HPDE6-E6E7 (cell line): ENCODE measurements around the gene ZBTB20.

Experiments
- DNase-seq: peaks from one replicate; pipeline ENCODE4 v3.0.0; 2011; ENCODE audit warnings: missing footprints; ENCODE audit errors: extremely low spot score

The ZBTB20 gene

DNA sequence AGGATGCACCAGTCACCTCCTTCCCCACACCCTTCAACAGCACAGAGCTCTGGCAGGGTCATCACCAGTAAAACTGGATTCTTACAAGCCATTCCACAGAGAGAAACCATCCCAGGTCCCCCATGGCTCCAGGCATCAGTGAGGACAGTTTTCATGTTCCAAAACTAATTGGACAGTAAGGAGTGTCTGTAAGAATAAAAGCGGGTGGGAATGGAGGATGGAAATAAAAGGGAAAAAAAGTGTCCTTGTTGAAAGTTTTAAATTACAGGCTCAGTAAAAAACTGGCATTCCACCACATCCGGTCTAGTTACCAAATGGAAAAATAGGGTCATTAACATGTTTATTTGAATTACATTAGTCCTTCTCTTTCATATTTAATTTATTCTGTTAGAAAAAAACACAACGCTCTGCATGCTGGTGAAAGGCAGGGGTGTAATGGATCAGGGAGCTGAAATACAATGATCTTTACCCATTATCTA is 735.9 kb downstream of the ZBTB20 start:
- no peak for DNase-seq

DNA sequence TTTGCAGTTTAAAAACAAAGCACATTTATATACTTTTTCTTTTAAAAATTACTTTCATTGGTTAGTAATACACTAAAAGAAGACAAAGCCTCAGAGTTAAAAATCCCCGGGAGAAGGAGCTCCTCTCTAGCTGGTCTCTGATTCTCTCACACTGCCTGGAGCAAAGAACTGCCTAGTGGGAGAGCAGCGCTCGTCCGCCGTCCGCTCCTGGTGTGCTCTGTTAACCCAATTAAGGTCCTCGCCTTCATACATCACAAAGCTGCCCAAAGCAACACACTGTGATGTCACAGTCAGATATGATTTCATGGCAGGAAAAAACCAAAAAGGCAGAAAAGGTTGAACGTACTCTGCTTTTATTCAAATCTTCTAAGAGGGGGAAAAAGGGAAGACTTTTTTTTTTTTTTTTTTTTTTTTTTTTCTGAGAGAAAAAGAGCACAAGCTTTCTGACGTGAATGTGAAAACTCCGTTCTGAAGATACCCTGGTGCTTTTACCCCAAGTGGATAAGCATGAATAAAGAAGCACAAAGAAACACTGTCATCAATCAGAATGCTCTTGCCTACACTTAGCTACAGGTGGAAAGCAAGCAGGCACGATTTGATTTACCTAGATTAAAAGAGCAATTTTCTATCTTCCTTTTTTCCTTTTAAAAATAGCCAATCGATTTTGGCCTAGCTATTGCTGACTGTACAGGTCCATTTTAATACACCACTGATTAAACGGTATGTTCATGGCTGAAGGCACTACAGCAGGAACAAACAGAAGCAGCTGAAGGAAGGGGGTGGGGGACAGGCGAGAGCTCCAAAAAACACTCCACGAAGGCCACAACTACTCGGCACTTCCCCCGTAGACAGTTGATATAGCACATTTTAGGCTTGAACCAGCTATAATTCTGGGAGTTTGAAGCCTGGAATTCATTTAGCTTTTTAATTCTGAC is 738.1 kb downstream of the ZBTB20 start:
- no peak for DNase-seq

DNA sequence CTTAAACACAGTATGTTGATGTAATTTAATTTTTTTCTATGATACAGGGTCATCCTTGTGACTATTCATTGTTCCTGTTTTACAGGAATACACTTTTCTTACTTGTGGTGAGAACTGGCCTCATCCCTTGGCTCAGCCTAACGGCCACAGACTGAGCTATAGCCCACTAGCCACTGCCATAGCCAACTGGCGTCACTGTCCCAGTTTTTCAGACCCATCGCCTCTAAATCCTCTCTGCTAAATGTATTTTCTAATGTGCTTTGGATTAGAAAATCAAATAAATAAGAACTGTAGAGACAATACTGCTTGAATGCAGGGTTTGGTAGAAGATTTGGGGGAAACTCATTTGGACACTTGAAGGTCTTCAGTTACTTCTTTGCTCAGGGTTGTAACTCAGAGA is 740.2 kb downstream of the ZBTB20 start:
- DNase-seq, result no peak

DNA sequence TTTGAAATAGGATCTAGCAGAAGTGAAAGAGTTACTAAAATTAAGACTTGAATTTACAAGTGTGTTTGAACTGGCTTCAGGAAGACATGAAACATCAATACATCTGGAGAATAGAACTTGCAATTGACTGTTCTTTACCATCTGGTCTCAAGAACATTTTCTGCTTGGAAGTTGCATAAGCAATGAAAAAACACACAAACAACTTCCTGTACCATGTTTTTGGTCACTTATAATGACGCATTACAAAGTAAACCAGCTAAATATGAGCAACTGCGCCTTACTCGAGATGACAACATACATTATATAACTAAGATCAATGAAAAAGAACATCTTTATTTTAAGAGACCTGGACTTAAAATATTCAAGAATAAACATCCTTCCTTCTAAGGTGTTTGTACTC is 740.8 kb downstream of the ZBTB20 start:
- no peak for DNase-seq

DNA sequence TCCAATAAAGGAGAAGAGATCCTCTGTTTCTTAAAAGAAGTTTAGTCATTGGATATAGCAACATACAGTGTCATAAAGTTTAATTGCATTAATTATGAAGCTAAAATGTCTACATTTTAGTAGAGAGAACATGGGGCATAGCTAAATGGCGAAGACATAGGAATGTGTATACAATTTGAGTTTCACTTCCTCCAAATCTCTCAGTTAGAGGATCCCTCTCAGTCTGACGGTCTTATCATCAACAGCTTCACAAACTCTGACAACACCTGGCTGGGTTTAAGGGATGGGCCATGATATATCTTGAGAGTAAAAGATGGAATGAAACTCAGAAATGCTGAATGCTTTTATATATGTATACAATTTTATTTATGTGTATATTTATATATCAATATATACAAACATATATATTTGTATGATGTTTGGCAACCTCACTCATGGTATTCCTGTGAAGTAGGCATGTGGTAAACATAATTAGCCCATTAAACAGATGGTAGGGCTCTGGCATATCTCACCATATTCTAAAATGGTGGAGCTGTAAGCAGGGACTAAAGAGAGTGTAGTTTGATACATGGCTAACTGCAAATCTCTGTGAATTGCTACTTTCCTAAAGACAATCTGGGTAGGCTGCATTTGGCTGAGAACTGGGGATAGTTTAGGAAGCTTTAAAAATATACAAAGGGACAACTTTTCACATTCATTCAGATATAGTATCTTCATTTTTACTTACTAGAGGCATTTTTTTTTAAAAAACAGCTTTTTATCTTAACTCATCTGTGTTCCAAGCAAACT is 741.7 kb downstream of the ZBTB20 start:
- no peak for DNase-seq

DNA sequence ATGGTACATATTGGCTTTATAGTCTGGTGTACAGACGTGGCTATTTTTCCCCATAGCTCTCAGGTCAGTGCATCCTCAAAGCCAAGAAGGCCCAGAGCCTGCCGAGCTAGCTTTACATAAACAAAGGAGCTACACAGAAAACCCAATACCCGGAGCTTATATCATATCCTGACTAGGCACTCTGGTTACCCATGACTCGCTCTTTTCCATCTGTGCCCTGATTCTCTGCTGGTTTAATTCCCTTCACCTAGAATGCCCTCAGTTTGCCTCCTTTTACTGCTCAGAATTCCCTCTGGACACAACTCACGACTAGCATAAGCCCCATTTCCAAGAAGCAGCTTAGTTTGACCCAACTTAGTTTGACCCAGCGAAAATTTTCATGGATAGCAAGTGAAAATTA is 742.5 kb downstream of the ZBTB20 start:
- no peak for DNase-seq

DNA sequence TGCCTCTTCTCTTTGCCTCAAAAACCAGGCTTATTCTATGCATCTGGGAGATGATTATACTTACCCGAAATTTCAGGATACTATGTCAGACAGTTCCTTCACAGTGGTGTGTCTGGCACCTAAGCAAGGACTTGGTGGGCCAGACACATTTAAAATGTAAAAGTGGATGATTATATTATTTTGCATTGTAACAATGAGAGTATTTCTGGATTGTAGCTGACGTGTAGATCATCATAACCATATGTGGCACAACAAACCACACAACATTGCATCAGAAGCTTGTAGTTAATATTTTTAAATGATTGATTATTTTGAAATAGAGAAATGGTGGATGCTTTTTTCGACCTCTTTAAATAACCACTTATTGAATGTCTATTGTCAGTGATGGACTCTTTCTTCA is 744.2 kb downstream of the ZBTB20 start:
- no peak for DNase-seq

DNA sequence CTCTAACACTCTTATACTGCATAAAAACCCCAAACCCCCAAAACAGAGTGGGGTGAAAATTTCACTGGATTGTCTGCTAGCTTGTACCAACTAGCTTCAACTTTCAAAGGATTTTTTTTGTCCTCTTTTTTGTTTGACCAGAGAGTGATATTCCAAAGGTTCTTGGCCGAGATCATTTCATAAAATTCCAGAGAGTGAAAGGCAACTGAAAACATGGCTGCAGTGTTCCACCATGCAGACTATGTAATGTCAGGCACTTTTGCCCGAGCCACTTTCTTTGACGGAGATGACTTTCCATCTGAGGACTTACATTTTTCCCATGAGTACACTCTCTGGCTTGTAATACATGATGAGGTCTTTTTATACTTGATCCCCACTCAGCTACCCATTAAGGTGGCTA is 745.7 kb downstream of the ZBTB20 start:
- no peak for DNase-seq

DNA sequence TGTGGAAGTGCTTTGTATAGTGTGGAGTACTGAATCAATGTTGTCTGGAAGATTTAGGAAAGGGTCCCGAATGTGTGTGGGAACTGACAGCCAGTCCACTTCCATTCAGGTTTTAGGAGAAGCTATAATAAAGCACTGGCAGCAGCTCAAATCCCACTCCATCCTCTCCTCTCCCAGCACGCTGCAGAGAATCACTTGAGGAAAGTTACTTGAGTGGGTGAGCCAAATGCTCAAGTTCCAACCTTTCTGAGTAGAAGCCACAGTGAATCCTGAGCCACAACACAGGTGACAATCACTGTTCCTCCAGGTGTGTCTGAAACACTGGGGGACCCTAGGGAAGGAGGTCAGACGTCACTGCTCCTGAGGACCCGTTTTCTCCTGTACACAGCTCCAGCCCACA is 746.7 kb downstream of the ZBTB20 start:
- no peak for DNase-seq

DNA sequence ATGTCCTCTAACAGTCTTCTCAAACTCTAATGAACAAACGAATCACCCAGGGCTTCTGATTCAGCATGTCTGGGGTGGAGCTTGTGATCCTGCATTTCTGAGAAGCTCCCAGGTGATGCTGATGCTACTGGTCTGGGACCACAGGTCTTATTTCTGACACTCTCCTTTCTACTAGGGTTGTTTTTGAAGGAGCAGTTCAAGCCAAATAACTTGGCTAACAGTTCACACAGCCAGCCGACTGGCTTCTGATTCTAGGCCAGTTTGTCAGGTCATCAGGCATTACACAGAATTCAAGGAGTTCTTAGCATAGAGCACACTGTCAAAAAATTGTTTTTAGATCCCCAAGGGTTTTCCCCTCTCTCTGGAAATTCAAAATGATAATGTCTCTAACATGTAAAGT is 752.5 kb downstream of the ZBTB20 start:
- no peak for DNase-seq

DNA sequence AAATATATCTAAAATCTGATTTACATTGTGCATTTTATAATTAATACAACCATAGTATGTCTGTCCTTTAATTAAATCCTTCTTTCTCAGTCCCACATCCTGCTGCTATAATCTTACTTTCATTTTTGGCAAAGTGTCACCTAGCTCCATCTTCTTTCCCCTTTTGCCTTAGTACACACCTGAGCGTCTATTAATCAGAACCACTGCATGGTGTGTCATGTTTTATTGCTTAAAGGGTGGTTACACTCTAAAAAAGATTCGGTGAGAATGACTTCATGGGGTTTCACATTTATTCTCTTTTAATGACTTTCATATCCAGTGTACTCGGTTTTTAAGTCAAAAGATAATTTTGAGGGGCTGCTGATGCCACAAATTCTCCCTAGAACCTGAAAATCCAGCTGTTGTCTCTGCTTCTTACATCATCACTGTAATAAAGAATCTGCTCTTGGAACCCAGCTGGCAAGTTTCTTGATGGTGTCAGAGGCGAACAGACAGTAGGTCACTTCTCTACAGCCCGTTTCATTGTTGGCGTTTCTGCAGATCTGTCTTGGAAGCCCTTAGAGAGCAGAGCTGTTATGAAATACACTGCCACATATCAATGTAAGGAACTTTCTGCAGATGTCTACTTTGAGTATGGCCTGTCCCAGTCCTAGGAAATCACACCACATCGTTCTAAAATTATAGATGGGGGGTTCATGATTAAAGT is 753.6 kb downstream of the ZBTB20 start:
- DNase-seq, result no peak

DNA sequence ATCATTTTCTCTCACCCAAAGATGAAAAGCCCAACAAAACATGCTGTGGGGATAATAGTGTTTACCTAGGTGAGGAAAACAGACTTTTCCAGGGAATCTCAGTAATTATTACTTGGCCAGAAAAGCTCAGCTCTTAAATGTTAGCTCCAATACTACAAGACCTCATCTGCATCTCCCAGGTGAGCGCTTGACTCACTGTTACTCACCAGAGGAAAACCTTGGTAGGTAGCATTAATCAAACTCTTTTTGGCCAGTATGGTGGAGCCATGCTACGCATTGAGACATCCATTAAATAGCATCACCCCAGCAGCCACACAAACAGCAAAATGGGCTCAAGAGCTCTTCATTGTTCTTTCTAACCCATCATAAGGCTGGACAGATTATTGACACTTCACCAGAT is 754.3 kb downstream of the ZBTB20 start:
- no peak for DNase-seq

DNA sequence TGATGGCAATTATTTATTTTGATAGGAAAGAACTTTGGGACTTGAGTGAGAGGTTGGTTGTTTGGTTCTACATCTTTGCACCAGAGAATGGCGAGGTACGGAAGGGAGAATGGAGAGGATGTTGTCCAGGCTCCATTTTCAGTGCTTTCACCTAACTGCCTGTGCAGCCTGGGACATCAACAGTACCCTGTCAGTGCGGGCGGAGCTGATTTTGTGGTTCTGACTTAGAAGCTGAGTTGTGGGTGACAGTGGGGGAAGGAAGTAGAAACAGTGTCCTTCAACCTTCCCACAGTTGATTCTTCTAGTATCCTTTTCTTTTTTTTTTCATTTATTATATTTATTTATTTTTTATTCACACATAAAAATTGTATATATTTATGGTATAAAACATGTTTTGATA is 757.9 kb downstream of the ZBTB20 start:
- no peak for DNase-seq

DNA sequence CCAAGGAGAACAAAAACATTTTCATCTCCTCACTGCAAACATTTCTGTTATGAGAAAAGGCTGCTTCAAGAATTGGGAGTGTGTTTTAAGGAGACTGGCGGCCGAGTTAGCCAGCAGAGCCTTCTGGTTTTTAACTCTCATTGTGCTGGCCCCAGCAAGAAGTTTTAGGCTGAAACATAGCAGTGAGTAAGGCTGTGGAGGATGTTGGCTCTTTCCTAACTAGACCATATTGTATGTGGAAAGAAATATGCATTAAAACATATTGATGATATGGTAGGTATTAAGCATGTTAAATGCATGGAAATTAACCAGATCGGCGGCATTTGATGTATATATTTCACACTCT is 762.6 kb downstream of the ZBTB20 start:
- DNase-seq, result no peak

DNA sequence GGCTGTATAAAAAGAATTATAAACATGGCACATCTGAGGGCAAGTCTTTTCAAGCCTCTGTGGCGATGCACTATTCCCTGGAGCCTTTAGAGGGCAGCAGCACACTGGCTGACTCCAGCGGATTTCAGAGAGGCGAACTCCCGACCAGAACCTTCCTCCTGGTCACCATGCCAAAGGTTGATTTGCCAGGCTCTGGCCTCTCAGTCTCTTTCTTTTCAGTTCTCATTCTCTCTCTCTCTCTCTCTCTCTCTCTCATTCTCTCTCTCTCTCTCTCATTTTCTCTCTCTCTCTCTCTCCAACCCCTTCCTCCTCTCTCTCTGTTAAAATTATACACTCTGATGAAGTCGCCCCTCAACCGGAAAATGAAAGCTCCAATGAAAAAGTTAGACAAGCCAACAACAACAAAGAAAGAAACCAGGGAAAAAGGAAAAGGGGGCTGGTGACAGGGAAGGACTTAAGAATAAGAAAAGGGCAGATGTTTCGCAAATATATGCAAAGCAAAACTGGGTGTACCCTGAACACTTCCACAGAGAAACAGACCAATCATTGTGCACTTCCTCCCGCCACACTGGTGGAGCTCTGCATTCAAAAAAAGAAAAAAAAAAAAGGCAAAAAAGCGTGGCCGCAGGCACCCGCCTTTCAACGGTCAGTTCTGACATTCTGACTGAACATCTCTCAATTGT is 763.1 kb downstream of the ZBTB20 start:
- DNase-seq, result peak; percentile 69

DNA sequence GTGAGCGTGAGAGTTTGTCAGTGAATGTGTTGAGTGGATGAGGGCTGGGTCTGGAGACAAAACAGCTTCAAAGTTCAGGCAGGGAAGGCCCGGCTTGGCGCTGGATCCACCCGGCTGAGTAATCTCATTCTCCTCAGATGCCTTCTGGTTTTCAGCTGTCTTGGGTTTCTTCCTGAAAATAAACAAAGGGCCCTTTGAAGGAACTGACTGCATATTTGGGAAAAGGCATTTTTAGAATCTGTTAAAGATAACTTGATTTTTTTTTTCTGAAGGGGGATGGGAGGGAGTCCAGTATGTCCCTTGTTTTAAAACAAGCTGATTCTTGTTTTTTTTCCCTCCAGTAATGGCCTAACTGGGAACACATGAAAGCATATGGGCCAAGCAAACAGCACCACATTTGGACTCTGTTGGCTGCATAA is 766.8 kb downstream of the ZBTB20 start:
- no peak for DNase-seq

DNA sequence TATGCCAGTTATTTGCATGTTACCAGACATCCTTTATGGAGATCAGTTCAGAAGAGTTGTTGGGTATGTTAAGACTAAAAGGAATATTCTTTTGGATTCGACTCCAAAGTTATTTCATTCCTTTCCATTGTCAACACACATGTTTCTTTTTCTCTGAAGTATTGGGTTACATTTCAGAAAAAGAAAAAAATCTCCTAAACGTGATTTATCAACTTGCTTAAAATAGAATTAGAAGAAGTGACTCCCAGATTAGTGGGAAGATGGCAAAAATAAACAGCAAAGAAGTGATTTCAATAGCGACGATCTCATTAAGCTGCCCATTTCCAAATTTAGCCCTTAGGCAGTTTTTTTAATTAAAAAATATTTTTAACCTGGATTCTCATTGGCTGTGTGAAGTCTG is 767.8 kb downstream of the ZBTB20 start:
- DNase-seq, result no peak

DNA sequence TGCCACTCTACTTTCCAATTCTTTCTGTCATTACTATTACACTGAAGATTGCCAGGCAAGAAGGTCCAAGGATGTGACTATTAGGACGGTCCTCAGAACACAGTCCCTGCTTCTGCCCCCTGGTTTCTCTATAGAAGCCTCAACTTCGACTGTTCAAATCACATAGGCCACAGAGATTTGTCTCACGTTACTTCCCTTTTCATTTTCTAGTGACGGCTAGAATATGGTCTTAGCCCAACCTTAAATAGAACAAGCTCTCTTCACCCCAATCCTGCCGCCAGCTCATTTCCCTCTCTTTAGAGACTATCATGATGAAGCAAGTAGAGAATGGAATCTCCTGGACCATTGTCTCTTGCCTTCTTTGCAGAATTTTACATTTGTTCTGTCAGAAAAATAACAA is 768.3 kb downstream of the ZBTB20 start:
- DNase-seq, result no peak

DNA sequence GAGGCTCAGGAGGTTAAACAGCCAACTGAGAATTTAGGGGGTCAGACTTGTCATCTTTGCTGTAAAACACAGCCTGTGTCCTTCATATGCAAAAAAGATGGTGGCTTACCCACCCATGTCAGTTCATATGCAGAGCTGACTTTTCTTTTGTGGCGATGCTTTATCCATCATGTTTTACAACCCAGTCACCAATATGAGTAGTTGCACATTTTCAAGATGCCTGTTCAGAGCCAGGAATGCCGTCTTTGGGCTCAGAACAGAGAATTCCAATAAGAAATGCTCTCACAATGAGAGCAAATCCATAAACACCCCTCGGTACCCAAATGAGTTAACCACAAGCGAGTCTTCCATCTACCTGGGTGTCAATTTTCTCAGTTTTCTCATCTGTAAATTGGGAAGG is 769.7 kb downstream of the ZBTB20 start:
- no peak for DNase-seq

DNA sequence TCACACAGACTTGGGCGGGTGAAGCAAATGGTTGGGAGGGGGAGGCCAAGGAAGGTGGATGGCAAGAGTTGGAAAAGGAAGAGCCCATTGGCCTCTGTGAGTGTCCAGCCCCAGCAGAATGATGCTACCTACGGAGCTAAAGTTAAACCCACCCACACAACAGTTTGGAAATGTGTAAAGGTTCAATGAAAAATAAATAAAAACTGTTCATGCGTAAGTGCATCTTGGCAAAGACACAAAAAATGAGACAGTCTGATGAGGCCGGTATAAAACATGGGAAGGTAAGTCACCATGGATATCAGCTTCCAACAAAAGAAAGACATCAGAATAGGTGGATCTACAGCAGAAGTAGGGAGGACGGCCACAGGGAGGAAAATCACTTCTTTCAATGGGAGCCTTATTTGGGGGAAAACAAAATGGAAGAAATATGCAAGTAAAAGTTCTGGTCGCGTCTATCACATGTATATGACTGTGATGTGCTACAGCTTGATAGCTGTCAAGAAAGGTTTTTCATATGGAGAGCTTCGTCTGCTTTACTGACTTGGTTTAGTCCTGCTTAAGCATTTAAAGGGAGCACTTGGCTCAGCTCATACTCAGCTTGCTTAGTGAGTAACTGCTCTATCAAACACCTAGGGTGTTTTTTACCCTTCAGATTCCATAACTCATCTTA is 770.4 kb downstream of the ZBTB20 start:
- DNase-seq, result no peak
